GM21737 (cell line): ENCODE results near the gene MOCOS.

Experiments used
- ATAC-seq: cut with Tn5 transposase; IDR thresholded peaks from one replicate; pipeline ENCODE4 v1.9.1; 2021; ENCODE audit warnings: mild to moderate bottlenecking, moderate library complexity; ENCODE audit not compliant: unreplicated experiment

MOCOS gene

DNA sequence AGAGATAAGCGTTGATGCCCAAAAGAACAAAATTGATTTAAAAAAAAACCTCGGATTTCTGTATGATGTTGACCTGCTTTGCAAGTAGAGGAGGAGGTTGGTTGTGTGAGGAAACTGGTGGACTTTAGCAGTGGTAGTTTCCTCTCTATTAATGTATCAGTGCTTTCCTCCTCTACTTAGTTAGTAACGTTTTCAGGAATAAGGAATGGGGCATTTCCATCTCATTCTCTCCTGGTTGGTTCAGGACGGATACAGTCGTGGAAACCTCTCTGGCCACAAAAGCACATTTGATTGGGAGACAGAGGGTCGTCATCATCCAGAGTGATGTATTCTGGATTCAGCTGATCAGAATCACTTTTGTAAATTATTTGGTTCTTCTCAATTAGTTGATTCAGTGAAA is 111.7 kb downstream of the MOCOS start:
- no peak for ATAC-seq

DNA sequence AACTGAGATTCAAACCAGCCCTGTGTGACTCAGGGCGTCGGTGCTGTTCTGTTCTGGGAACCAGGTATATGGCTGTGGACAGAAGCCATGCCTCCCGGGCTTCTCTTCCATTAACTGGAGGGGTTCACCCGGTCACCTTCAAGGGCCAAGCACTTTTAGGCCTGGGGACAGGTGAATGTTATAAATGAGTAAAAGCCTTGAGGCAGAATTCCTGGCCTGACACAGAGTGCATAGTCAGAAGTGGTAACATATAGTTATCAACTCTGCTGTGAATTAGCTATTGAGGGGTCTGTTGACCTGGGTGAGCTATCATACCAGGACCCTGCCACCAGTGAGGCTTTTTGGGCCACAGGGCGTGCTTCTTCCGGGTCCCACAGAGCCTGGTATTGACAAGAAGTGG is 112.9 kb downstream of the MOCOS start:
- no peak for ATAC-seq

DNA sequence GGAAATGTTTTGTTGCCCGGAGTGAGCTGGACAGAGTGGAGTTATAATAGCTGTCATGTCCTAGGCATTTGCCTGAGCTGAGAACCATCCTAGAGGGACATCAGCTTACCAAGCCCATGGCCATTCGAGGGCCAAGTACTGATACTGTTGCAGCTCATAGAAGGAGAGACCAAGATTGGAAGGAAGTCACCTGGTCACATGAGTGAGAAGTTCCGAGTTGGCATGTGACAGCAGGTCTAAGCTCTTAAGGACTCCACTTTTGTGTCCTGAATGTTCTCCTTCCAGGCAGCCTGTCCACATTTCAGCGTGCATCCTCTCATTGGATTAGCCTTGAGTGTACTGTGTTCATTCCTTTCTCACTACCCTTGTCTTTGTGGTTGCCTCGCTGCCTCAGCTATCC is 114.6 kb downstream of the MOCOS start:
- ATAC-seq = no peak

DNA sequence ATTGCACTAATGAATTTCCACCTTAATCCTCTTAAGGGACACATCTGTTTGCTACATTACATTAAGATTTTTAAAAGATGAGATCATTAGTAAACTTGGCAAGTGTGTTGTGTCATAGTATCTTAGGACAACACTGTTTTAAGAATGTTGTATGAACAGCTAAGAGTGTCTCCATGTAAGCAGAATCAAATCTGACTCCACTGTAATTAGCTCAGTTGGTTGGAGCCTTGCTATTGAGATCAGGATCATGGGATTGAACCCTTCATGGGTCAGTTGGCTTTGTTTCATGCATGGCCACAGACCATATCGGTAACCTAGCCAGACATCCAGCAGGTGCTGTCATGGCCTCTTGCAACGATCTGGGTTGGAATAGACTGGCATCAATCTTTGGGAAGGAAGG is 115.4 kb downstream of the MOCOS start:
- no peak for ATAC-seq

DNA sequence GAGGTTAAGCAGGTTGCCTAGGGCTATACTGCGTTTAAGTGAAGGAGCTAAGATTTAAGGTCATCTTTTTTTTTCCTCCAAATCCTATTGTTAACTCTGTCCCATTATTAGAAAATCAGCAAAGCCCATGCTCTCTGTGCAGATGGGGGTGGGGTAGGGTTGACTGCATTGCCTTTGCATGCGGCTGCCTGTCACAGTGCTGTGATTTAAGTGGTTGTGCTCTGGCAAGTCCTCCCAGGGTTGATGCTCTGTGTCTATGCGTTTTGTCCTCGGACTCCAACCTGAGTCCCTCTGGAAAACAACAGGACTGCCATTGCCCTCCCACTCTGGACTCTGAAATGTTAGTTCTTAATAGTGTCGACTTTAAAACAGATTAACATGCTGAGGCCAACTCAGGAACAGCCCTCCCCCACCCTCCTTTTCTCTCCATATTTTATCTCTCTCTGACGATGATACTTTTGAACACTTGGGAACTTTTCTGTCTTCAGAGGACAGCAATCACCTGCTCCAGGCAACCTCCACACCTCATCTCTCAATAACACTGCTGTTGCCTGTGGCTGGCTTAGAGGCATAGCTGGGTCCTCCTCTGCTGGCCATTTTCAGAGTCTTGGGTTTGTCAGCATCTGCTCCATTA is 116.0 kb downstream of the MOCOS start:
- ATAC-seq = no peak

DNA sequence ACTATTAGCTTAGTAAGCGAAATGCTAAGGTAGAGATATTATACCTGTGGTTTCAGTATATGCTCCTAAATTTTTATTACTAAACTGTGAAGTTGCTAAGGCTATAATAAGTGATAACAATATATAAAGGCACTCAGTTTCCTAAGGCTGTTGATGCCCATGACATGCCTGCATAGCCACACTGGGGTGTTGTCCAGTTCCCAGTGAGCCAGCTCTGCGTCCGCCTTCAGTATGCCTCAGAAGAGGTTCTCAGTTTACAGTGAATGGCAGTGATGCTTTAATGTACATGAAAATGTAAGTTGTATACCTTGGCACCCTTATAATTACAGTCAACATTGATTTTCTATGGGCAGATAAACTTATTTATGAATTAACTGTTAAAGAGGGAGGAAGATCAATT is 117.4 kb downstream of the MOCOS start:
- no peak for ATAC-seq

DNA sequence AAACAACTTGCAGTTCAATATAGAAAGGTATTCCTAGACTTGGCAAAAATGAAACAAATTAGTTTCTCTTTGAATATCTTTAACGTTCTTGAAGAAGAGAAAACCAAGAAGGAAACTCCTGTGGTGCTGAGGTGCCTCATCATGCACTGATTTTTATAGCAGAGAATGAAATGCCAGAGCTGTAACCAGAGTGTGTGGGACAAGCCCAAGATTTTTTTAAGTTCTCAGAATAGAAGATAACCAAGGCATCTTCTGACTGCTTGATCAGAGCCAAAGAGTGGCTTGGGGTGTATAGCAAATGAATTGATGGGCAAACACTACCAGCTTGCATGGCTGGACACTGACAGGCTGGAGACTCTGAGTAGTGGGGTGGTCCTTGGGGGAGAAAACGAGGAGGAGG is 118.1 kb downstream of the MOCOS start:
- ATAC-seq = no peak

DNA sequence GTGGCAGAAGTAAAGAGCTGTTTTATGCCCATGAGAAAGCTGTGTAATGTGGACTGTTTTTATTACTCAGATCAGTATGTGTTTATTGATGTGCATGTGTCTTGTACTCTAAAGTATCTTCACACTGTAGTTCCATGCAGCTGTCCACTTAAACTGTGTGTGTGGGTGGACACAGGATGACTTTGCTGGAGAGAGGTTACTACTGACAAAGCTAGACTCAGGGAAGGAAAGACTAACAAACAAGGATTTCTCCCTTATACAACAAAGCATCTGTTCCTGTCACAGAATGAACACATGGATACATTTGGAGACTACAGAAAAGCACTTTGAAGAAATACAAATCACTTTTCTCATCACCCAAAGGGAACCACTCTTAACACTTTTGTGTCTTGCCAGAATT is 120.2 kb downstream of the MOCOS start:
- ATAC-seq = no peak

DNA sequence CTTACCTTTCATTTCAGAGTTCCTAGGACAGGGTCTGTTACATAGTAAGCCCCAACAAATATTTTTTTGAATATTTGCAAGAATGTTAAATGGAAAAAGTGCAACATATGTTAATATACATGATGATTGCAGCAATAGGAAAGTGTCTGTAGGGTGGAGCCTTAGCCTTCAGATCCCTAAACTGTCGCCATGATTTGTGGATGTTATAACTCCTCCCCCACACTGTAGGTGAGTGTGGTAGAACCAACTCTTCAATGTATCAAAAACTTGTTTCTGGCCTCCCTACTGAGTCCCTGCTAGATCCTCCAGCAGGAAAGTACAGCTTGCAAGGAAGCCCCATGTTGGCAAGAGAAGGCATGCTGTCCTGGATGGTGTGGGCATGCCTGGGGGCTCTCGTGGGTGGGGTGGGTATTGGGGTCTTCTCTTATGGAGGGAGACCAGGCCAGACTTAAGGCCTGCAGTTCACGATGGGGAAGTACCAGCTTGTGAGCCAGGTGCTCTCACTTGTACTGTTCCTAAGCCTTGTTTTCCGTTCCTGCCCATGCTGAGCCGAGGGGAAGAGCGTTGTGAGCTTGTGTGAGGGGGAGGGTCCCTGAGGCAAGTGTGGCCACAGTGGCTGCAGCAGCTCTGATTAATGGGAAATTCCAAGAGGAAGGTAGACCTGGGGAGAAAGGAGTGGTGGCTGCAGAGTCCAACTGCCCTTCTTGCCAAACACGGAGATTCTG is 121.6 kb downstream of the MOCOS start:
- no peak for ATAC-seq

DNA sequence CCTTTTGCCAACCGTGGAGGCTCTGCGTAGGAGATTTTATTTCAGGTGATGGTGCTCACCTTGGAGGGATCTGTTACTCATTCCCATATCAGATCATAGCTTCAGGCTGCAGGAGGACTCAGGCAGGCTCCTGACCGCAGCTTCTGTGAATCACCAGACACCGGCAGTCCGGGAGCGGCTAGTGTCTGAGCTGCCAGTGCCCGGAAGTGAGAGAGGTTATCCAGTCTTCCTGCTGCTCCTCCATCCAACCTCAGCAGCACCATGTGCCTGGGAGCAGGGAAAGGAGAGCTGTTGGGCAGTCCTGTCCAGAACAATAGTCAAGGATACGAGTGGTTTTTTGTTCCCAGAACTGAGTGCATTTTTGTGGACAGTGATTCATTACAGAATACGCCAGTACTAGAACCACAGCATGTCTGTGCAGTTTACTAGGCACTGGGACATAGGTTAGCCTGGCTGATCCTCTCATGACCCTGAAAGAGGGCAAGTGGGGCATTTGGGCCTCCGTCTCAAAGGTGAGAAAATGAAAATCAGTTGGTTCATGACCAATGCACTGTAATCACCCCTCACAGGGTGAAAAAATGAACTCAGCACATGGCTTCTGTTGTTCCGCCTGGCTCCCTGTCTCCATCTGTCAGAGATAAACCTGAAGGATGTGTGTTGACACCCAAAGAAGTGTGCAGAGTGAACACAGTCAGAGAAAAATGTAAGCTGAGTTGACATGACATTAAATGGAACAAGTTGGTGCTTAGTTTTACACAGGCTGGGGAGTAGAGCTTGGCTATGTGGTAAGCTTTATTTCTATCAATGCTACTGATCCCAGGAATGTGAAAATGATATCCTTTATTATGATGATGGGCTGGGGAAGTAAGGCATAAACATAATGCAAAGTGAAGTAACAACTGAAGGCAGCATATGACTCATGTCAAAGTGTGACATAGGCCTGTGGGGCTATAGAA is 122.4 kb downstream of the MOCOS start:
- no peak for ATAC-seq

DNA sequence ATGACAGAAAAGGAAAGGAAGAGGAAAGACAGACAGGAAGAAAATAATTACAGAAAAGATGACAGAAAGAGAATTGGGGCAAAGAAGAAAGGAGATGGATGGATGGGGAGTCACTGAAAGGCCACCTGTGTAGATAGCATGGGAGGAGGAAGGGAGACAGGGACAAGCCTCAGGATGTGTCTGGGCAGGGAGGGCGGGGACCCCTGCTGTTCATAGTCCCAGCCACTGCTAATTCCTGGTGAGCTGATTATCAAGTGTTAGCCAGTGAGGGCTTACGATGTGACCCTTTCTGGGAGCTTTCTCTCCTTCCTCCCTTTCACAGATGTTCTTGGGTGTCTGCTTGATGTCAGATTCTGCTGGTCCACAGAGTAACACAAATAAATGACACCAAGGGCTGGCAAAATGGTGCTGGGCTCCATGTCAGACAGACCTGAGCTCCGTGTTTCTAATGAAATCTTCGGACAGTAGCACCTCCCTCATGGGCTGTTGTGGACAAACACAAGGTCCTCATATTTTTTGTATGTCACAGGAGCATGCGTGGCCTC is 123.8 kb downstream of the MOCOS start:
- ATAC-seq = no peak

DNA sequence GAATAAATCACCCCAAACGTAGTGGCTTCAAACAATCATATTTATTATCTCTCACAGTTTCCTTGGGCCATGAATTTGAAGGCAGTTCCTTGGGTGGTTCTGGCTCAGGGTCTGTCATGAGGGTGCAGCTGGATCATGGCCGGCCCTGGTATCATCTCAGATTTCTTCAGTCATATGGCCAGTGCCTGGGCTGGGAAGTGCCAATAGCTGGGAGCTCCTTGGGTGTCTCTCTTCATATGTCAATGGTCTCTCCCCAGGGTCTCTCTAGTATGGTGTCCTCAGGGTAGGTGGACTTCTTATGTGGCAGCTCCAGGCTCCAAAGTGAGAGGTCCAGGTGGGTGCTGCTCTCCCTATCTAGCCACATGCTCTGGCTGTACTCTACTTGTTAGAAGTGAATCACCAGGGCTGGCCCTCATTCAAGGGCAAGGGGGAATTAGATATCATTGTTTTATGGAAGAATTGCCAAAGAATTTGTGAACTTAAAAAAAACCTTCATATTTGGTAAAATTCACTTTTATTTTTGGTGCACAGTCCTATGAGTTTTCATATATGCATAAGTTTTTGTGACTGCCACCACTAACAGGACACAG is 125.6 kb downstream of the MOCOS start:
- ATAC-seq = no peak

DNA sequence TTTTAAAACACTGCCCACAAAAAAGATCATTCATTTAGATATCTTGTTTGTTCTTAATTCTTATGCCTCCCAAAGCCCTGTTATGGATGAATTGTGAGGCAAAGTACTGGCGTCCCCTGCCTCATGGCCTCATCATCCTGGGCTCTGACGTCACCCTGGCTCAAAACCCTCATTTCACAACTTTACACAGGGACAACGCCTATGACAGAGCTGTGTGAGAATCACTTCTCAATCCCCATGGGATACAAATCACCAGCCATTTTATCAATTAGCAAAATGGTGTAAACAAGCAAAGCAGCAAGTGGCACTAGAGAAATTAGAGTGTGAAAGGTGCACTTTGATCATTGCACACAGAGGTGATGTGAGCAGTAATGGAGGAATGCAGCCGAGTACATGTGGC is 126.8 kb downstream of the MOCOS start:
- no peak for ATAC-seq

DNA sequence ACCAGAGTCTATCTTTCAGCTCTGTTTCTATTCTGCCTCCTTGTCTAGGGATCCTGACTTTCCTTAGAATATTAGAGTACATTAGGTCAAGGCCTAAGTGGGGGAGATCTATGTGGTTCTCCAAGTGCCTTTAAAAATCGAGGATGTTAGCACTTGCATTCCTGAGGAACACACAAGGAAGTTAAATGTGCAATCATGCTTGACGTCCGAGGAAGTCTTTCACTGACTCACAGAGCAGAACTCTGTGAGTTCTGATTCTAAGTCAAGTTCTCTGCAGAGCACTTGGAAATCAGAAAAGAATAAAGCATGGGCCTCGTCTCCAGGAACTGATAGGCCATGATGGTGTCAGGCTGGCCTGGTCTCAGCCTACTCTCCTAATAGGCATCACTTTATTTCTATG is 127.5 kb downstream of the MOCOS start:
- no peak for ATAC-seq

DNA sequence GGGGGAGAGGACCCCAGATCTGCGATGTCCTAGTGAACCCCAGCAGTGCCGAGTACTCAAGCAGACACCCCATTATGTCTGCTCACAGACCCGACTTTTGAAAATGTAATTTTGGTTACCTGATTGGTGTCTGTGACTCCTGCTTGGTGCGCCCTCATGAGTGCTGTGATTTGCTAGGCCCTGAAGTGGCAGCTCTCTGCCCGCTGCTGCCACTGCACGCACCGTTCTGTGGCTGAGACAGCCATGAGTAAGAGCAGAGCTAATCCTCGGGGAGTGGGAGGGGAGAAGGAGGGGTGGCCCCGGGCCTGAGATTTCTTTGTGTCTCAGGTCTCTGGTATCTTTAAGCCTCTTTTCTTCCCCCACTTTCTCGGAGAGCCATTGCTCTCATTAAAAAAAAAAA is 128.4 kb downstream of the MOCOS start:
- ATAC-seq = no peak

DNA sequence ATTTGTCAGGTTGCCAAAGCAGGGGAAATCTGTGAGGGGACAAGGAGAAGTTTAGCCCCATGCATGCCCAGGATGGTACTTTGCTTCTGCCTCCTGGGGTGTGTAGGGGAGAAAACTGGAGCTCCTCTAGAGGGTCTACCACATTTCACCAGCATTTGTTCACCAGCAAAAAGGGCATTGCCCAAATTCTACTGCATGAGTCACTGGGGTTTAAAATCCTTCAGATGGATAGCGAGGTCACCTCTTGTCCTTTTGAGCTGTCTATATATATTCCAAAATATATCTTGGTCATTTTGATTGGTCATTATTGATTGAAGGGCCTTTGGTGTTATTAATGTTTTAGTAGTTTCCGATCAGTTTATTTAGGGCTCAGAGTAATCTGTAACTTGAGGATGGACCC is 128.9 kb downstream of the MOCOS start:
- ATAC-seq = no peak
